ENCODE results near the gene KLHL30.

GRCh38 chr2:238149841-238150572, 11.5 kb downstream of the KLHL30 start:
- no peak for TF ChIP-seq CTCF (optimal IDR thresholded peaks at IDR 0.05 in 1 of 3, IDR thresholded peaks at IDR 0.05 in 1 of 3, conservative IDR thresholded peaks at IDR 0.05 in 1 of 3; ENCODE audit: extremely low read depth in 1 of 3, insufficient read depth in 2 of 3, low read length in 3 of 3)
- TF ChIP-seq EZH2 (IDR thresholded peaks at IDR 0.05; ENCODE audit: low read length) = no peak
